CD4-positive, alpha-beta T cell (primary cell): Measurements from ENCODE around the gene COL6A2. TPM values are rescaled to one million over a fixed set of nuclear protein-coding genes. Genes with fewer than 3 reads are reported as not detected.

ENCODE experiments used
- ATAC-seq: fragments of 200-7000 bp; cut with Tn5 transposase; one replicate; pipeline ENCODE4 v1.10.0; 2022; ENCODE audit warnings: mild to moderate bottlenecking; ENCODE audit not compliant: poor library complexity
- CTCF ChIA-PET: fragments of 350-600 bp; sonication (Branson Sonifier 250); formaldehyde crosslinking; loops from one replicate; lab custom pipeline; 2021; ENCODE audit warnings: antibody characterized with exemption, inconsistent platforms; lab: Charles Lee
- POLR2A ChIA-PET: fragments of 350-600 bp; sonication (Branson Sonifier 250); formaldehyde crosslinking; loops from one replicate; lab custom pipeline; 2021; ENCODE audit warnings: antibody characterized with exemption, inconsistent platforms; lab: Charles Lee
- DNase-seq, 14 experiments: peaks; one replicate each; pipeline ENCODE4 v3.0.0-alpha.2; 2013 to 2020; ENCODE audit warnings: mixed read lengths in 2 of 14
- H3K27ac ChIP-seq, 2 donors: one replicate each; pipeline versions ENCODE4 v1.5.1 to v1.7.0; 2013; ENCODE audit warnings: low read length in 2 of 2, low read depth in 1 of 2, mild to moderate bottlenecking in 1 of 2
- H3K27me3 ChIP-seq, 2 experiments: 1 replicate in 1 of 2; 2 replicates in 1 of 2; pipeline versions ENCODE4 v1.6.1 to v1.7.0; 2013; ENCODE audit warnings: low read length in 2 of 2, control low read depth in 1 of 2, mild to moderate bottlenecking in 1 of 2, moderate library complexity in 1 of 2; ENCODE audit not compliant: insufficient read depth in 2 of 2, control insufficient read depth in 1 of 2
- H3K36me3 ChIP-seq: one replicate; pipeline ENCODE4 v1.6.1; 2013; ENCODE audit warnings: low read length, control low read depth; ENCODE audit not compliant: insufficient read depth
- H3K4me1 ChIP-seq: one replicate; pipeline ENCODE4 v1.6.1; 2013; ENCODE audit warnings: low read length, control low read depth; ENCODE audit not compliant: insufficient read depth
- H3K4me3 ChIP-seq: one replicate; pipeline ENCODE4 v1.5.1; 2013; ENCODE audit warnings: mild to moderate bottlenecking, low read length, moderate library complexity
- H3K9me3 ChIP-seq, 2 experiments: 1 replicate in 1 of 2; 2 replicates in 1 of 2; pipeline versions ENCODE4 v1.6.1 to v1.7.0; 2013; ENCODE audit warnings: low read length in 2 of 2, mild to moderate bottlenecking in 2 of 2, control low read depth in 1 of 2, moderate library complexity in 1 of 2; ENCODE audit not compliant: control insufficient read depth in 1 of 2, insufficient read depth in 1 of 2
- H3K27ac Mint-ChIP-seq: one replicate; pipeline ENCODE4 v1.8.0; 2020; ENCODE audit warnings: mixed read lengths
- H3K27me3 Mint-ChIP-seq: one replicate; pipeline ENCODE4 v1.8.0; 2021; ENCODE audit warnings: mixed read lengths
- H3K36me3 Mint-ChIP-seq: one replicate; pipeline ENCODE4 v1.8.0; 2021; ENCODE audit warnings: low read depth, mixed read lengths
- H3K4me1 Mint-ChIP-seq: one replicate; pipeline ENCODE4 v1.8.0; 2021; ENCODE audit warnings: low read depth, mixed read lengths
- H3K4me3 Mint-ChIP-seq: one replicate; pipeline ENCODE4 v1.8.0; 2020; ENCODE audit warnings: mild to moderate bottlenecking, mixed read lengths
- H3K9me3 Mint-ChIP-seq: one replicate; pipeline ENCODE4 v1.8.0; 2020; ENCODE audit warnings: mixed read lengths
- CTCF ChIP-seq: fragments of 200-600 bp; IDR thresholded peaks from one replicate; pipeline ENCODE4 v1.8.0; 2022; ENCODE audit warnings: antibody characterized with exemption, mild to moderate bottlenecking
- intact Hi-C, 2 experiments: fragments of 100-400 bp; cut with DNase I in 1 of 2; cut with micrococcal nuclease in 1 of 2; formaldehyde crosslinking; loops; one replicate each; pipeline versions ENCODE4 v1.15.1 to v1.9.0; 2023 to 2025; cut with DNase I, micrococcal nuclease
- total RNA-seq, 174 experiments: library from RNA in 2 of 174; stranded (reverse) in 2 of 174; gene quantifications; one replicate each; pipeline ENCODE4 v1.2.3 and lab custom pipeline; 2021 to 2026

COL6A2 gene
- total RNA-seq, 2 experiments from 2014 or later = 24.1 to 26.4 TPM

- DNase-seq = peak in 2 of 14 experiments; percentile 28 to 41
- ChIA-PET POLR2A (no interaction called here), CTCF (no interaction called here)
- Histone ChIP-seq H3K4me3 (peak overlapping the region; percentile 5), H3K9me3 (peaks cover 0 to 27% of the 10 kb centered on the region in 2 experiments), H3K27me3 (peaks cover 22 to 33% of the 10 kb centered on the region in 2 experiments), H3K27ac (no peak overlapping the region), H3K4me1 (peaks cover 12% of the 10 kb centered on the region), H3K36me3 (no peaks in the 10 kb centered on the region)
- Mint-ChIP-seq H3K36me3 (no peaks in the 10 kb centered on the region), H3K4me1 (peaks cover 12% of the 10 kb centered on the region), H3K27ac (no peak overlapping the region), H3K4me3 (peak overlapping the region; percentile 49), H3K27me3 (peaks cover 47% of the 10 kb centered on the region), H3K9me3 (no peaks in the 10 kb centered on the region)
- no peak for TF ChIP-seq CTCF
- no peak for ATAC-seq
- intact Hi-C loops = no loop called here
These were observed 40.7 kb upstream of the COL6A2 start for GRCh38 chr21:46057111-46057709.

- no peaks in the 10 kb centered on the region for H3K36me3 Mint-ChIP-seq
- no peak for ATAC-seq
- intact Hi-C loops = no loop called here
These were observed 40.1 kb upstream of the COL6A2 start for GRCh38 chr21:46057710-46058241.

GRCh38 chr21:46058431-46059145, 39.3 kb upstream of the COL6A2 start:
- H3K9me3 Mint-ChIP-seq = no peaks in the 10 kb centered on the region
- peaks cover 60% of the 10 kb centered on the region for H3K27me3 Mint-ChIP-seq
- no peak for TF ChIP-seq CTCF
- peak in 1 of 14 experiments; percentile 6 for DNase-seq
- intact Hi-C loops = no loop called here
- Histone ChIP-seq H3K9me3 (peaks cover 0 to 30% of the 10 kb centered on the region in 2 experiments), H3K4me3 (no peak overlapping the region), H3K4me1 (peaks cover 12% of the 10 kb centered on the region), H3K36me3 (no peaks in the 10 kb centered on the region), H3K27ac (no peak overlapping the region), H3K27me3 (peaks cover 36 to 44% of the 10 kb centered on the region in 2 experiments)
- no peak for ATAC-seq
- no peaks in the 10 kb centered on the region for H3K36me3 Mint-ChIP-seq
- peaks cover 12% of the 10 kb centered on the region for H3K4me1 Mint-ChIP-seq
- ChIA-PET POLR2A (no interaction called here), CTCF (no interaction called here)
- no peak overlapping the region for H3K27ac Mint-ChIP-seq
- H3K4me3 Mint-ChIP-seq = no peak overlapping the region

More at GRCh38 chr21:46057710-46058241, 40.1 kb upstream of the COL6A2 start:
- peaks cover 53% of the 10 kb centered on the region for H3K27me3 Mint-ChIP-seq
- peaks cover 12% of the 10 kb centered on the region for H3K4me1 ChIP-seq
- no peak overlapping the region for H3K4me3 Mint-ChIP-seq
- ChIA-PET POLR2A (no interaction called here), CTCF (no interaction called here)
- H3K27me3 ChIP-seq = peaks cover 28 to 37% of the 10 kb centered on the region in 2 experiments
- H3K27ac Mint-ChIP-seq = no peak overlapping the region
- peaks cover 0 to 24% of the 10 kb centered on the region in 2 experiments for H3K9me3 ChIP-seq
- H3K9me3 Mint-ChIP-seq = no peaks in the 10 kb centered on the region
- no peak overlapping the region for H3K4me3 ChIP-seq
- DNase-seq = peak in 1 of 14 experiments; percentile 5
- peaks cover 12% of the 10 kb centered on the region for H3K4me1 Mint-ChIP-seq
- TF ChIP-seq CTCF = no peak
- H3K36me3 ChIP-seq = no peaks in the 10 kb centered on the region
- H3K27ac ChIP-seq = no peak overlapping the region
